HG02981 (cell line): Measurements from ENCODE around the gene SLC6A6.

Experiments used
- ATAC-seq: cut with Tn5 transposase; IDR thresholded peaks from one replicate; pipeline ENCODE4 v1.9.1; 2021; ENCODE audit warnings: mild to moderate bottlenecking, moderate library complexity; ENCODE audit not compliant: unreplicated experiment

The SLC6A6 gene

DNA sequence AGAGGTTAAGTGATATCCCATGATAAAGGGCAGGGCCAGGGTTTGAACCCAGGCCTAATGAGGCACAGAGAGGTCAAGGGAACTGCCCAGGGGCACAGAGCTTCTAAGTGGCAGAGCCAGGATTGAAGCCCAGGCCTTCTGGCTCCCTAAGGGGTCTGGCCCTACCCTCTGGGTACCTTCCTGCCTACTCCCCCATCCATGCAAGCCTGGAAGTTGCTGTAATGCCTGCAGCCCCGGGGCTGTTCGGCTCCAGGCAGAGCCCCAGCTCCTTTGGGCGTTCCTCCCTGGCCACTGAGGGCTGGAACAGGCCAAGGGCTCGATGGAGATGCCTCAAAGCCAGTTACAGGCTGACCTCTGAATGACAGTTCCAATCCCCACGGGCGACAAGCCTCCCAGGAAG, 133.2 kb downstream of the SLC6A6 start:
- ATAC-seq, result no peak

DNA sequence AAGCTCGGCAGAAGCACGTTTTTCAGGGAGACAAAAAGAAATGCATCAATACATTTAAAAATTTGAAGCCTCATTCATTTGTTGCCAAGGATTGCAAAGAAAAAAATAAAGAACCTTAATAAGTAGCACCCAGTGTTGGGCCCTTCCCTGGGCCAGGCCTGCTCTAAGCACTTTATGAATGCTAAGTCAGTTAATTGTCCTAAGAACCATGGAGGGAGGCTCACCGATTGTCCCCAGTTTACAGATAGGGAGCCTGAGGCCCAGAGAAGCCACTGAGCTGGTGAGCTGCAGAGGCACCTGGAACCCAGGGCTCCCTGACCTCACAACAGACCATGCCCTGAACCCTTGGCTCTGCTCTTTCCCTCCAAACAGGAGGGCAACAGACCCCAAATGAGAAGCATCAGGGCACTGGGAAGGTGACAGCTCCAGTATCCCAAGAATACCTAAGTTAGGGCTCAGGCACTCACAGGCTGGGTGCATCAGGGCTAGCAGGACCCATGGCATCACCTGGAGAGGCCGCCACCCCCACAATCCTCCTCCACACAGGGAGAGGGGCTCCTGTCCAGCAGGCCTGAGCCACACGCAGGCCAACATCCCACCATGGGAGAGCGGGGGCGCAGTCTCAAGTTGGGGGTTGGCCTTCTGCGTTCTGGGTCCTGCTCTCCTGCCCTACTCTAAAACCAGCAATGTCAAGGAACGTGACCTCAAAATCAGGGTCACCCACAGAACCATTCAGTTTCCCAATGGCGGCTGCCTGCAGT, 133.8 kb downstream of the SLC6A6 start:
- no peak for ATAC-seq

DNA sequence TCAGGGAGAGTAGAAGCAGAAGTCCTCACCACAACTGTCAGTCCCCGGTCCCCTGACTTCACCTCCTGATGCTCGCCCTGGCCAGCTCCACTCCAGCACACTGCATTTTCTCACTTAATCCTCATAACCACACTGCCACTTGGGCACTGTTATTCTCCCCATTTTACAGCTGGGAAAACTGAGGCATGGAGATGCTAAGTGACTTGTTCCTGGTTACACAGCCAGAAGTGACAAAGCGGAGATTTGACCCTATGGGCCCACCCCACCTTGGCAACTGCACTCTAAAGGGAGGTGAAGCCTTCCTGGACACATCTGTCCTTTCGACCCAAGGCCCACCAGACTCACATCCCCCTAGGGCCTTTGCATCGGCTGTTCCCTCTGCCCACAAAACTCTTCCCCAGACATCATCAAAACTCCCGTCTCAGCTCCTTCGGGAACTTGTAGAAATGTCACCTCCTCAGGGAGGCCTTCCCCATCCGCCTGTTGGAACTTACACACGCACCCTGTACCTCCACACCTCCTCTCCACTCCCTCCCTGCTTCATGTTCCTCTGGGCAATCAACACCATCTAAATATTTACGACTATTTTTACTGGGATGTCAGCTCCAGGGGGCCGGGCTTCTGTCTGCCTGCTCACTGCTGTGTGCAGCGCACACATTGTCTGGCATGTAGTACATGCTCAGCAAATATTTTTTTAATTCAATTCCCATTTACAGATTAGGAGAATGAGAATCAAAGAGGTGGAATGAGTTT, 134.6 kb downstream of the SLC6A6 start:
- no peak for ATAC-seq

DNA sequence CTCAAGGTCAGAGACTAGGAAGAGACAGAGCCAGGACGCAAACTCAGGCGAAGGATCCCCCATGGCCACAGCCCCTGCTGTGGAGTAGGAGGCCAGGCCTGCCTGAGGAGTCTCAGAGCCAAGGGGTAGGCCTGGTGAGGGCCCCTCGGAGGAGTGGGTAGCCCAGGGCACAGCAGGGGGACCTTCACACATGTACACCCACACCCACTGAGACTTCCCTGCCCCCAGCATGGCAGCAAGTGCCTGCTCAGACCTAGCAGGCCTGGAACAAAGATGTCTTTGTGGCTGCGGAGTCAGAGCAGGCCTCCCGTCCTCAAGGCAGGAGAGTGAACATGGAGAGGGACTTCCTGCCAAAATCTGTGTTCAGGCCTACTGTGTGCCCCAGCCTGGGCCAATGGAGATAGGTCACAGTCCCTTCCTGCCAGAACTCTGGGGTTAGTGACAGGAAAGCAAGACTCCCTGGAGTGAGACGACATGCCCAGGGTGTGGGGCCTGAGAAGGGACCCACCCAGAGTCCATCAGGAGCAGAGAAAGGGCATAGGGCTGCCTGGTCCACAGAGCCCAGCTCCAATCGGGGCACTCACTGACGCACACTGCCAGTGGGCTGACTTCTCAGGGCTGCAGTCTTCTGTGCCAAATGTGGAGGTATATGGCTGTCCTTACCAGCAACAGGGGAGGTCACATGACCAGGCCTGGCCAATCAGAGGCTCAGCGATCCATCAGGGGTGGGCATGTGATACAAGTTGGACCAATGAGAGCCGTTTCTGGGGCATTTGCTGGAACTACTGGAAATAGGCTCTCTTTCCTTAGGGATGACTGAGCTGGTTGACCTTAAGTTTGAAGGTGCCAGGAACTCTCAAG, 135.4 kb downstream of the SLC6A6 start:
- ATAC-seq, result no peak

DNA sequence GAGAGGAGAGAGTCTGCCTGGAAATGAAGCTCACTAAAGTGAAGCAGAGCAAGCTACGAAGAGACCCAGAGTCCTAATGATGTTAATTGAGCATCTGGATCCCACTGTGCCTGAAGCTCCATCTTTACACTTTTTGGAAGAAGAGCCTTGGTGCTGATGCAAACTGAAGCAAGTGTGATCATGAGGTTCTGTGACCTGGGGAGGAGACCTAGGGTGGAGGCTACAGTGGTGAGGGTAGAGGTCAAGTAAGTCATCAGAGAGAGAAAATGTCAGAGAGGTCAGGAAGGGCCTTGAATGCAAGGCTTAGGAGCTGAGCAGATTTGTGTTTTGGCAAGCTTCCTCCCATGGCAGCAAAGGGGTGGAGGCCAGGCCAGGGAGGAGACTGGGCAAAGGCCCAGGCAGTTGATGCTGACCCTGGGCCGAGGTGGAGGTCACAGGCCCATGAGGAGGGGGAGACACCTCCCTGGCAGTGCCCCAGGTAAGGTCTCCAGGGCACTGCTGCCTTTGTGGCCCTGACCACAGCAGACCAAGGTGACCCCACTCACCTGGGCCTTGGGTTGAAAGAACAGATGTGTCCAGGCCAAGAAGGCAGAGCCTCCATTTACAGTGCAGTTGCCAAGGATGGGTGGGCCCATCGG, 136.2 kb downstream of the SLC6A6 start:
- ATAC-seq, result no peak
